BJ (cell line): ENCODE measurements around the gene STX11. TPM values are rescaled to one million over a fixed set of nuclear protein-coding genes. Genes with fewer than 3 reads are reported as not detected.

ENCODE experiments used
- CTCF ChIA-PET: fragments of 350-600 bp; formaldehyde crosslinking; extraction: SDS; loops from one replicate; lab custom pipeline; 2021; ENCODE audit warnings: antibody characterized with exemption, inconsistent platforms; lab: Yijun Ruan, JAX
- POLR2A ChIA-PET: fragments of 300-600 bp; sonication (Branson Sonifier 250); formaldehyde crosslinking; extraction: SDS; loops from one replicate; lab custom pipeline; 2021; ENCODE audit warnings: antibody characterized with exemption; lab: Charles Lee
- DNase-seq: peaks from one replicate; pipeline ENCODE4 v3.0.0-alpha.2; 2011; ENCODE audit warnings: low read depth
- H3K27me3 ChIP-seq: 2 replicates; pipeline ENCODE4 v1.6.0; 2011; ENCODE audit warnings: low read length; ENCODE audit not compliant: control insufficient read depth, insufficient read depth
- H3K36me3 ChIP-seq: 2 replicates; pipeline ENCODE4 v1.5.1; 2011; ENCODE audit warnings: low read length; ENCODE audit not compliant: control insufficient read depth, insufficient read depth
- H3K4me3 ChIP-seq: 2 replicates; pipeline ENCODE4 v1.5.1; 2011; ENCODE audit warnings: low read depth, mild to moderate bottlenecking, control low read depth, low read length
- CTCF ChIP-seq: IDR thresholded peaks from 2 replicates; pipeline ENCODE4 v1.5.1; 2011; ENCODE audit warnings: low read depth, mild to moderate bottlenecking, control low read depth, inconsistent platforms, low read length, moderate library complexity; ENCODE audit not compliant: insufficient read depth
- polyA plus RNA-seq: library from polyadenylated mRNA; depleted of rRNA; stranded (reverse); fragments of >200 nt; gene quantifications from 2 replicates; pipeline ENCODE4 v1.2.3, GENCODE V29; 2011

The STX11 gene
- polyA plus RNA-seq, 1 experiment = 0.90 TPM

GRCh38 chr6:144106206-144106605 is 44.1 kb upstream of the STX11 start:
- H3K36me3 ChIP-seq = no peaks in the 10 kb centered on the region
- POLR2A ChIA-PET = no interaction called here
- CTCF ChIA-PET = interaction anchor here (1.0 to 2.2 kb wide), 4 partner anchors 10 to 111 kb away, joined by 3 to 6 read pairs (median 4); no protein-coding TSS in a partner anchor
- no peak for TF ChIP-seq CTCF
- no peak overlapping the region for H3K4me3 ChIP-seq
- H3K27me3 ChIP-seq = peaks cover 2% of the 10 kb centered on the region; the same call in 1 of the 2 replicates
- no peak for DNase-seq

GRCh38 chr6:144110210-144110609 is 40.1 kb upstream of the STX11 start:
- peaks cover 2% of the 10 kb centered on the region; the same call in 1 of the 2 replicates for H3K27me3 ChIP-seq
- POLR2A ChIA-PET = no interaction called here
- no peak overlapping the region for H3K4me3 ChIP-seq
- CTCF ChIA-PET = interaction anchor here (0.5 to 1.0 kb wide), 2 partner anchors 372 to 1894 kb away, joined by 3 read pairs; no protein-coding TSS in a partner anchor
- DNase-seq = no peak
- no peaks in the 10 kb centered on the region for H3K36me3 ChIP-seq
- TF ChIP-seq CTCF = no peak

GRCh38 chr6:144113366-144113765 is 37.0 kb upstream of the STX11 start:
- ChIA-PET POLR2A (no interaction called here), CTCF (no interaction called here)
- Histone ChIP-seq H3K4me3 (no peak overlapping the region), H3K27me3 (peaks cover 2% of the 10 kb centered on the region; the same call in 1 of the 2 replicates), H3K36me3 (no peaks in the 10 kb centered on the region)
- no peak for TF ChIP-seq CTCF
- no peak for DNase-seq

GRCh38 chr6:144115219-144115618 is 35.1 kb upstream of the STX11 start:
- ChIA-PET CTCF (interaction anchor here (0.9 kb wide), 1 partner anchor 100 kb away, joined by 3 read pairs; no protein-coding TSS in a partner anchor), POLR2A (no interaction called here)
- no peak for DNase-seq
- H3K27me3 ChIP-seq = no peaks in the 10 kb centered on the region; the same call in 1 of the 2 replicates
- no peaks in the 10 kb centered on the region for H3K36me3 ChIP-seq
- TF ChIP-seq CTCF = no peak
- no peak overlapping the region for H3K4me3 ChIP-seq

DNA sequence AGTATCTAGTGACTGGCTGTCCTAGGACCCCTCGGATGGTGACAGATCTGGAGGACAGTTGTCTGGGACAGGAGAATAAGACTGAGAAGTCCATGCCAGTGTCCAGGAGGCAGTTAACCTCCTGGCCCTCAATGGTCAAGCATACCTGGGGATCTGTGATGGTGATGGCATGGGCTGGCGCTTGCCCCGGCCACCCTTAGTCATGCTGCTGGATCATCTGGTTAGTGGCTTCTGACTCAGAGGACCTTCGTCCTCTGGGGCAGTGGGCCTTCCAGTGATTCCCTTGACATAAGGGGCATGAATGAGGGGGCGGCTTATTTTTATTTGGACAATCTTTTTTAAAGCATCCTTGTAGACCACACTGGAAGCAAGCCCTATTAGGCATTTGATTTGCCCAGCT is 30.9 kb upstream of the STX11 start:
- Histone ChIP-seq H3K4me3 (no peak overlapping the region), H3K27me3 (no peaks in the 10 kb centered on the region; the same call in 1 of the 2 replicates), H3K36me3 (no peaks in the 10 kb centered on the region)
- ChIA-PET POLR2A (no interaction called here), CTCF (no interaction called here)
- no peak for TF ChIP-seq CTCF
- DNase-seq = no peak
